ENCODE measurements around the gene GSTM5.
"Not testable (repeated sequence)": the region's sequence is repeated elsewhere in the genome, so short reads cannot be mapped to it uniquely, and the experiment has no call there.

GSTM5 gene

DNA sequence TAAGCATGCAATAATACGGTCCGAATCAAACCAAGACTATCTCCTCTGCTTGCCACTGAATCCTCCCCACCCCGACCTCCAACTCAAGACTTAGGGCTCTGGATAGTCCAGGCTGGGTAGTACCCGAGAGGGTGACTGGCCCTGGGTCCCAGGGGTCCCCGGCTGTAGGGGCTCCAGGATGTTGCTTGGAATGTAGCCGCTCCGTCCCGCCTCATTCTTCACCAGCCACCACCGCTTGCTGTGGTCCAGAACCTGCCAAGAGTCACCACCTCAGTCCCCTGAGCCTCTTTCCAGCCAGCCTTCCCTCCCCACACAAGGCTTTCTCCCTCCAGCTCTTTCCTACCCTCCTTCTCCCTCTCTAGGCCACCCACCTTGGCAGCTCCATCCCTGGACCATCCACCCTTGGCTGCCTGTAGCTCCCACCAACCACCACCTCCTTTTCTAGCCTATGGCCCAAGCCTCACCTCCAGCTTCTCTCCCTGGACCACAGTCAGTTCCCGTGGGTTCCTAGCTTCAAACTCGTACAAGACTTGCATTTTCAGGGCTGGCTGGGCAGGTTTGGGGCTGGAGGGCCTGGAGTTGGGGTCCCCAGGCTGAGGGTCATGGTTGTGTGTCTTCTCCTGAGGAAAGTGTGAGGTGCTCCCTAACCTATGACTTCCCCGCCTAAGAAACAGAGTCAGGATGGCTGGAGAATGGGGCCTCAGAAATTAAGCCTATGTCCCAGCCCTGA is 39.6 kb downstream of the GSTM5 start:
- Histone ChIP-seq H3K4me3 (ENCODE audit: extremely low read depth, insufficient read depth, low read length, poor library complexity, severe bottlenecking) (no peak overlapping the region), H3K36me3 (ENCODE audit: control insufficient read depth, insufficient read depth, low read length) (no peaks in the 10 kb centered on the region), H3K4me1 (ENCODE audit: control insufficient read depth, insufficient read depth, low read length, poor library complexity, severe bottlenecking) (no peaks in the 10 kb centered on the region), H3K27ac (ENCODE audit: low read depth, low read length, severe bottlenecking) (no peak overlapping the region), H3K9me3 (ENCODE audit: control insufficient read depth, low read length) (no peaks in the 10 kb centered on the region)
- 86 to 99% methylated on average over 10 of the region's 12 CpGs for WGBS, 2 experiments (ENCODE audit: insufficient coverage in 2 of 2)

DNA sequence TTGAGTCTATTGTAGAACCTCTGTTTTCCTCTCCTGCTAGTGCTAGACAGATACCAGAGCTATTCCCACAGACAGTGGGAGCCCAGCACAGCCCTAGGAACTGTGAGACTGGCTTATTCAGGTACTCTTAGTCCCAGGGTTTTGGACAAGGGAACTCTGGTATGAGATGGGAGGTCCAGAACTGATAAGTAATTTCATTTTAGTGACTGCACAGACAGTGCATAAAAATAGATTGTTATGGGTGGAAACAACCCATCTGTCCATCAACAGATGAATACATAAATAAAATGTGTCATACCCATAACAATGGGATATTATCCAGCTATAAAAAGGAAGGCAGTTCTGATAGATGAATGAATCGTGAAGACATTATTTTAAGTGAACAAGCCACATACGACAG is 42.7 kb downstream of the GSTM5 start:
- Histone ChIP-seq H3K9me3 (ENCODE audit: control insufficient read depth, low read length) (no peaks in the 10 kb centered on the region), H3K4me3 (ENCODE audit: extremely low read depth, insufficient read depth, low read length, poor library complexity, severe bottlenecking) (no peak overlapping the region), H3K4me1 (ENCODE audit: control insufficient read depth, insufficient read depth, low read length, poor library complexity, severe bottlenecking) (no peaks in the 10 kb centered on the region), H3K36me3 (ENCODE audit: control insufficient read depth, insufficient read depth, low read length) (no peaks in the 10 kb centered on the region), H3K27ac (ENCODE audit: low read depth, low read length, severe bottlenecking) (no peak overlapping the region)
- 94% methylated on average over 2 of the region's 2 CpGs; no CpG with 5 or more reads in 1 of the 2 experiments for WGBS, 2 experiments (ENCODE audit: insufficient coverage in 2 of 2)

DNA sequence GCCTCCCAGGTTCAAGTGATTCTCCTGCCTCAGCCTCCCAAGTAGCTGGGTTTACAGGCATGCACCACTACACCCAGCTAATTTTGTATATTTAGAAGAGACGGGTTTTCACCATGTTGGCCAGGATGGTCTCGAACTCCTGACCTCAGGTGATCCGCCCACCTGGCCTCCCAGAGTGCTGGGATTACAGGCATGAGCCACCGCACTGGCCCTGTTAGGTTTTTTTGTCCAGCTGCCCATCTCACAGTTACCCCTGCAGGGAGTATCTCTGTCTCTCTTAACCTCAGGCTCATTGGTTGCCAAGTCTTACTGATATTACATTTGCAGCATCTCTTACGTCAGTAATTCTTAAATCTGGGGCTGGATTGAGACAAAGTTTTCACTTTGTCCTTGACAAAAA is 44.3 kb downstream of the GSTM5 start:
- not testable (repeated sequence) for H3K27ac ChIP-seq (ENCODE audit: low read depth, low read length, severe bottlenecking); H3K4me1 ChIP-seq (ENCODE audit: control insufficient read depth, insufficient read depth, low read length, poor library complexity, severe bottlenecking); H3K4me3 ChIP-seq (ENCODE audit: extremely low read depth, insufficient read depth, low read length, poor library complexity, severe bottlenecking); H3K36me3 ChIP-seq (ENCODE audit: control insufficient read depth, insufficient read depth, low read length); H3K9me3 ChIP-seq (ENCODE audit: control insufficient read depth, low read length)
- 88 to 100% methylated on average over 4 of the region's 5 CpGs for WGBS, 2 experiments (ENCODE audit: insufficient coverage in 2 of 2)

DNA sequence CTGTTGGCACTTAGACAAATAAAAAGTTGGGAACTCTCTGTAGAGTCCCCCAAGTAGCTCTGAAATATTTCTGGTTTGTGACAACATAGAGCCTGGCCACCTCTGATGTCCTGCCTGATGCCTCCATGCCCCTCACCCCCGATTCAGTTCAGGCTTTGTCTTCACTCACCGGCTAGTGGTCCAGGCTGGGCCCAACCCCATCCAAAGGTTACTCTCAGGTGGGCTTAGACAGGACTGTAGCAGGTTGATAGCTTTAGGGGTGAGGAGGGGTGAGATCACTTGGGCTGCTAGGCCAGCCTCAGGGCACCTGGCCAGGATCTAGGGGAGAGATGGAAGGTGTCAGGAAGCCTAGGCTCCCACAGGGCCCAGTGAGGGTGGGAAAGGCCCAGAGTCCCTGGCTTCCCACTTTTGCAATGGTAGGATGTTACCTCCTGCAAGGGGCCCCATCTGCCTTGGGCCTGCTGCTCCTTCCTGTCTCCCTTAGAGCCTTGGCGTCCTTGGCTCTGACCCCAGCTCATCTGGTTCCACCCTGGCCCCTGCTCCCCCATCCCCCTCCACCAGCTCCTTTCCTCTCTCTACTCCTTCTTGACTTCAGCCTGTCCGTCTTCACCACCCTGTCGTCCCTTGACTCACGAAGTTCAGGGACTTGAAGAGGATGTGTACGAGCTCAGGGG is 44.9 kb downstream of the GSTM5 start:
- WGBS, 2 experiments (ENCODE audit: insufficient coverage in 2 of 2) = 91 to 100% methylated on average over 4 to 7 of the region's 7 CpGs
- no peaks in the 10 kb centered on the region for H3K36me3 ChIP-seq (ENCODE audit: control insufficient read depth, insufficient read depth, low read length)
- no peak overlapping the region for H3K27ac ChIP-seq (ENCODE audit: low read depth, low read length, severe bottlenecking)
- no peaks in the 10 kb centered on the region for H3K4me1 ChIP-seq (ENCODE audit: control insufficient read depth, insufficient read depth, low read length, poor library complexity, severe bottlenecking)
- no peaks in the 10 kb centered on the region for H3K9me3 ChIP-seq (ENCODE audit: control insufficient read depth, low read length)
- no peak overlapping the region for H3K4me3 ChIP-seq (ENCODE audit: extremely low read depth, insufficient read depth, low read length, poor library complexity, severe bottlenecking)

DNA sequence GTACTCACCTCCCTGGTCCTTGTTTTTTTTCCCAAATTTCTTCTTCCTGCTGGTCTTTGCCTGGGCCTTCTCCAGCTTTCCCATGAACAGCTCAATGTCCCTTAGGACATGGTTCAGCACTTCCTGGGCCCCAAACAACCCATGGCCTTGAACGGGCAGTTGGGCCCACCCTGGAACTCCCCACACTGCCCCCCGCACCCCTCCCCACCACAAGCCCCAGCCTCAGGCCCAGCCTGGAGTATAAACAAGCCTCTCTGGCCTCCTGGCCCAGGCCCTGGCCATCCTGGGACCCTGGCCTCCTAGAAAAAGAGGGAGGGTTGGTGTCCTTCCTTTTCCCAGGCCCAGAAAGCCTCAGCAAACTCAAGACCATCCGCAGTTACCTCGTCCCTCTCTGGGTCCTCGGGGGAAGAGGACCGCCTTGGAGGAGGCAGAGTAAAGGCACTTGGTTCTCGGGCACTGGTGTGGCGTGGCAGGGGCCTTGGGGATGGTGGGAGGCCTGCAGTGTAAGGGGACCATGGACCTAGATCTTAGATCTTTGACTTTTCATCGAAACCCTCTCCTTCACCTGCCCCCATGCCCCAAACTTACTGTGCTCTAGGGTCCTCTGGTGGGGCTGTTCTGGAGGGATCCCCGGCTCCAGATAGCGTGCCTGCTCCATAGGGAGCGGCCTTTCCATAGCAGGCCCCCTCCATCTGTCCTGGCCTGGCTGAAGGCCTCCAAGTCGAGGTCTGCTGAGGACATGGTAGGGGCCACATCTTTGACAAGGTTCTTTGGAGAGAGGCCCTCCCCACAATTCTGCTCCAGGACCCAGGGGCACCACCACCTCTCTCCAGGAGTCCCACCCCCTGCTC is 46.1 kb downstream of the GSTM5 start:
- Histone ChIP-seq H3K4me3 (ENCODE audit: extremely low read depth, insufficient read depth, low read length, poor library complexity, severe bottlenecking) (no peak overlapping the region), H3K9me3 (ENCODE audit: control insufficient read depth, low read length) (no peaks in the 10 kb centered on the region), H3K36me3 (ENCODE audit: control insufficient read depth, insufficient read depth, low read length) (no peaks in the 10 kb centered on the region), H3K4me1 (ENCODE audit: control insufficient read depth, insufficient read depth, low read length, poor library complexity, severe bottlenecking) (no peaks in the 10 kb centered on the region), H3K27ac (ENCODE audit: low read depth, low read length, severe bottlenecking) (no peak overlapping the region)
- WGBS, 2 experiments (ENCODE audit: insufficient coverage in 2 of 2) = 100% methylated on average over 3 to 6 of the region's 13 CpGs

DNA sequence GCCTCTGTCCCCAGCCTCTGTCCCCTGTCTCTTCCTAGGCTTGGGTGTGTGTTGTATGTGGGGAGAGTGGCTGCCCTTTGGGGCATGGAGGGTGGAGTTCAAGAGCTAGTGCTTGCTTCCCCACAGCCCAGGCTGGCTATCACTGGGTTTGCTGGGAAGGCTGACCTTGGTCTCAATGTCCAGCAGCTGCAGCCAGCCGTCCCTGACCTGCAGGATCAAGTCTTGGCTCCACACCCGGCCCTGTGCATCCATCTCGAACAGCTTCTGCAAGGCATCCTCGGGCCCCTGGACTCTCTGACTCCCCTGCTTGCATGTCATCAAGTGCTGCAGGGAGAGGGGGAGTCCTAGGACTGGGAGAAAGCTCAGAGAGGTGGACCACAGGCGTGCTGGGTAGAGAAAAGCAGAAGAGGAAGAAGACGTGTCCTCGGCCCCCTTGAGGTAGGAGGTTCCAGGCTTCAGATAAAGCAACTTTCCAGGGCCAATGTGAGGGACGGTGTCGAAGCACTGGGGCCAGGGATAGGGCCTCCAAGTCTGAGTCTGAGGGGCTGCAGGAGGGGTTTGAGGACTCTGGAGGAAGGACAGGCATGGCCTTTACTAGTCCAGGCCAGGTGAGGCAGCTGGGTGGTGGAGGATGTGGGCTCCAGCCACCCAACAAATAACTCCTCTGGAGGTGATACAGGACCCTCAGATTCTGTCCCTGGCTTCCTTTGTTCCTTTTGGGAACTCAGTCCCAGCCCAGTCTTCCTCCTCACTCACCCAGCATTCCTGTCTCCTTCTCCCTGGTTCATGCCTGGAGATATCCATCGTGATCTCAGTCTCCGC is 47.7 kb downstream of the GSTM5 start:
- H3K4me3 ChIP-seq (ENCODE audit: extremely low read depth, insufficient read depth, low read length, poor library complexity, severe bottlenecking) = no peak overlapping the region
- H3K36me3 ChIP-seq (ENCODE audit: control insufficient read depth, insufficient read depth, low read length) = no peaks in the 10 kb centered on the region
- H3K4me1 ChIP-seq (ENCODE audit: control insufficient read depth, insufficient read depth, low read length, poor library complexity, severe bottlenecking) = no peaks in the 10 kb centered on the region
- H3K9me3 ChIP-seq (ENCODE audit: control insufficient read depth, low read length) = no peaks in the 10 kb centered on the region
- H3K27ac ChIP-seq (ENCODE audit: low read depth, low read length, severe bottlenecking) = no peak overlapping the region
- 93 to 94% methylated on average over 11 of the region's 11 CpGs for WGBS, 2 experiments (ENCODE audit: insufficient coverage in 2 of 2)

DNA sequence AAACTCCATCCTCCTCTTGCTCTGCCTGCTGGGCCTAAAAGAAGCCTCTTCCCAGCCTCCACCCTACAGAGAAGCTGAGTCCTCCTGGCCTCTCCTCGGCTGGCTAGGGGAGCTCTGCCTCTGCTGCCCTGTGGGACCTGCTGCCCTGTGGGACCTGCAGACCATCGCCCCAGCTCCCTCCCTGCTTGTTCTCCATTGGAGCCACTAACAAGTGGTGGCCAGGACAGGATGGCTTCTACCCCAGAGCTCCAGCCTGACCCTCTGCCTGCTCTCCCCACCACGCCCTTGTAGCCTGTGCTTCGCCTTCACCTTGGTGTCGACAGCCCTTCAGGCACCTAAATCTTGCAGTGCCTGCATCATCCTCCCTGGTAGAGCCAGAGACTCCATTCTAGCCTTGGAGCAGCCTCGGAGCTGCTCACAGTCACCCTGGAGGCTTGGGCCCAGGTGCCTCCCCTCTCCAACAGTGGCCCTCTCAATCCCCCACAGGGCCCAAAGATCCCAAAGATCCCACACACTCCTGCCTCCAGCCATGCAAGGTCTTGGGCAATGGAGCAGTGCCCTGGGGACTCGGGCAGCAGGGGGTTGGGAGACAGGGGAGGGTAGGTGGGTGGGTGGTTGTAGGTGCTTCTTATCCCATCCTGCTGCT is 48.7 kb downstream of the GSTM5 start:
- 96 to 100% methylated on average over 4 to 6 of the region's 7 CpGs for WGBS, 2 experiments (ENCODE audit: insufficient coverage in 2 of 2)
- Histone ChIP-seq H3K27ac (ENCODE audit: low read depth, low read length, severe bottlenecking) (no peak overlapping the region), H3K9me3 (ENCODE audit: control insufficient read depth, low read length) (no peaks in the 10 kb centered on the region), H3K36me3 (ENCODE audit: control insufficient read depth, insufficient read depth, low read length) (no peaks in the 10 kb centered on the region), H3K4me1 (ENCODE audit: control insufficient read depth, insufficient read depth, low read length, poor library complexity, severe bottlenecking) (no peaks in the 10 kb centered on the region), H3K4me3 (ENCODE audit: extremely low read depth, insufficient read depth, low read length, poor library complexity, severe bottlenecking) (no peak overlapping the region)

DNA sequence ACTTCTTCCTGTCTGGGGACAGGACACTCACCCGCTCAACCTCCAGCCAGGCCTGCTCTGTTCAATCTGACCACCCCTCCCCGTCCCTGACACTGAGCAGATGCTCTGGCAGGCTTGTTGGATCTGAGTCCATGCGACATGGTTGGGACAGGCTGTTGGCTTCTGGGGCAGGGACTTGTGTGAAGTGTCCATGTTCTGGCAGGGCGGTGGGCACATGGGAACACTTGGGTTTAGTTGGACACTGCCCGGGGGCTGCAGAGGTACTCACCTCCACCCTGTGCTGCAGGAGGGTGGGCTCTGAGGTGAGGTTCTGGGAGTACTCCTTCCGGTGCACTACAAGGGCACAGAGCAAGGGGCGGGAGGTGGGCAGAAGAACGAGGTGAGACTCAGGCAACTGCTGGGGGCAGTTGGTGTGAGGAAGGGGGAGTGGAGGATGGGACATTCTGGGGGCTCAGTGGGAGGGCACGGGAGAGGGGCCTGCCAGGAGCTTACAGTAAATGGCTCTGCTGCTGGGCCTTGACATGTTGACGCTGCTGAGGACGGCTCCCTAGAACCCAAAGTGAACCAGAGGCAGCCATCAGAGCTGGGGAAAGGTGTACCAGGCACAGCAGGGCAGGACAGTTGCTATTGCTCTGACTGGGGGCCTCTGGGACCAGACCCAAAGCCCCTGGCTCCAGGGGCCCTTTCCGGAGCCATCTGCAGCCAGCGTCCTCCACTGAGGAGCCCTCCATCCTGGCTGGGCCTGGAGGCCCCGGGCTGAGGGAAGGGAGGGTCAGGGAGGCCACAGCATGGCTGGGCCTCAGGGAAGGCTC is 49.4 kb downstream of the GSTM5 start:
- H3K4me3 ChIP-seq (ENCODE audit: extremely low read depth, insufficient read depth, low read length, poor library complexity, severe bottlenecking) = no peak overlapping the region
- 91 to 94% methylated on average over 10 to 12 of the region's 14 CpGs for WGBS, 2 experiments (ENCODE audit: insufficient coverage in 2 of 2)
- no peaks in the 10 kb centered on the region for H3K36me3 ChIP-seq (ENCODE audit: control insufficient read depth, insufficient read depth, low read length)
- H3K4me1 ChIP-seq (ENCODE audit: control insufficient read depth, insufficient read depth, low read length, poor library complexity, severe bottlenecking) = no peaks in the 10 kb centered on the region
- no peaks in the 10 kb centered on the region for H3K9me3 ChIP-seq (ENCODE audit: control insufficient read depth, low read length)
- H3K27ac ChIP-seq (ENCODE audit: low read depth, low read length, severe bottlenecking) = no peak overlapping the region

DNA sequence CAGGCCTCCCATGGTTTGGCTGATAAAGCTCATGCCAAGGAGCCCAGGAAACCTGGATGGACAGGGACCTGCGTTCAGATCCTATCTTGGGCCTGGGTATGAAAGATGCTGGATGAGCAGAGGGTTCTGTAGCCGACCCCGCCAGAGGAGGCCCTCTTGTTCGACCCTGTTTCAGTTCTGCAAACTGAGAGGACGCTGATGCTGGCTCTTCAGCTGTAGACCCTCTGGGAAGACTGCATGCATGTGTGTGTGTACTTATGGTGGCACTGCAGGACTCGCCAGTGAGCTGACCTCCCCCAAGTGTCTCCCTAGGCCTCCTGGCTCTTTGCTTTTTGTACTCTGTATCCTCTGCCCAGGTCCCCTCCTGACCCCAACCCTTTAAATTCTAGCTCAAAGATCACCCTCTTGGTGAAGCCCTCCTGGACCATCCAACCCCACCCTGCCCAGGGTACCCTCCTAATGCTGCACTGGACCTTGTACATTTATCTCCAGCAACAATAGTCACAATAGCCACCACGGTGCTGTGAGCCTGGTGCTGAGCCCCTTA is 50.1 kb downstream of the GSTM5 start:
- Histone ChIP-seq H3K4me3 (ENCODE audit: extremely low read depth, insufficient read depth, low read length, poor library complexity, severe bottlenecking) (no peak overlapping the region), H3K4me1 (ENCODE audit: control insufficient read depth, insufficient read depth, low read length, poor library complexity, severe bottlenecking) (no peaks in the 10 kb centered on the region), H3K27ac (ENCODE audit: low read depth, low read length, severe bottlenecking) (no peak overlapping the region), H3K9me3 (ENCODE audit: control insufficient read depth, low read length) (no peaks in the 10 kb centered on the region), H3K36me3 (ENCODE audit: control insufficient read depth, insufficient read depth, low read length) (no peaks in the 10 kb centered on the region)
- WGBS, 2 experiments (ENCODE audit: insufficient coverage in 2 of 2) = 98 to 100% methylated on average over 2 to 6 of the region's 7 CpGs
